Measurements from ENCODE around the gene NRDC. TPM values are rescaled to one million over a fixed set of nuclear protein-coding genes. Genes with fewer than 3 reads are reported as not detected.

The NRDC gene
- total and polyA plus RNA-seq, 2 donors from 2014 or later = 99.5 to 110 TPM

- H3K27ac ChIP-seq (ENCODE audit: low read depth in 2 of 2, low read length in 2 of 2) = no peak overlapping the region
- H3K4me1 ChIP-seq (ENCODE audit: control insufficient read depth in 2 of 3, insufficient read depth in 2 of 3, low read depth in 1 of 3, low read length in 3 of 3) = no peaks in the 10 kb centered on the region
- H3K4me3 ChIP-seq (ENCODE audit: low read length in 3 of 3) = no peak overlapping the region
- TF ChIP-seq CTCF (IDR thresholded peaks at IDR 0.05; ENCODE audit: borderline replicate concordance, extremely low read depth, insufficient read depth) = no peak
- FAIRE-seq (no peak), DNase-seq (no peak)
- no peaks in the 10 kb centered on the region for H3K27me3 ChIP-seq (ENCODE audit: control insufficient read depth, insufficient read depth, low read length)
- no peaks in the 10 kb centered on the region for H3K9me3 ChIP-seq (ENCODE audit: control insufficient read depth in 2 of 3, insufficient read depth in 1 of 3, low read length in 3 of 3)
- no peak overlapping the region for H3K9ac ChIP-seq (ENCODE audit: low read length in 3 of 3)
- intact Hi-C loops (cut with DNase I) = no loop called here
- H3K36me3 ChIP-seq (ENCODE audit: control insufficient read depth in 2 of 3, insufficient read depth in 3 of 3, low read length in 3 of 3) = no peaks in the 10 kb centered on the region
Observed at GRCh38 chr1:51867479-51868232, 10.9 kb downstream of the NRDC start.

- Histone ChIP-seq H3K4me3 (ENCODE audit: low read length in 3 of 3) (no peak overlapping the region), H3K9ac (ENCODE audit: low read length in 3 of 3) (no peak overlapping the region), H3K4me1 (ENCODE audit: control insufficient read depth in 2 of 3, insufficient read depth in 2 of 3, low read depth in 1 of 3, low read length in 3 of 3) (no peaks in the 10 kb centered on the region), H3K27me3 (ENCODE audit: control insufficient read depth, insufficient read depth, low read length) (no peaks in the 10 kb centered on the region), H3K9me3 (ENCODE audit: control insufficient read depth in 2 of 3, insufficient read depth in 1 of 3, low read length in 3 of 3) (no peaks in the 10 kb centered on the region), H3K27ac (ENCODE audit: low read depth in 2 of 2, low read length in 2 of 2) (no peak overlapping the region), H3K36me3 (ENCODE audit: control insufficient read depth in 2 of 3, insufficient read depth in 3 of 3, low read length in 3 of 3) (no peaks in the 10 kb centered on the region)
- intact Hi-C loops (cut with DNase I) = no loop called here
- DNase-seq (no peak), FAIRE-seq (no peak)
- no peak for TF ChIP-seq CTCF (IDR thresholded peaks at IDR 0.05; ENCODE audit: borderline replicate concordance, extremely low read depth, insufficient read depth)
Observed at GRCh38 chr1:51863384-51863783, 15.1 kb downstream of the NRDC start.

- intact Hi-C loops (cut with DNase I) = no loop called here
- Histone ChIP-seq H3K9ac (ENCODE audit: low read length in 3 of 3) (no peak overlapping the region), H3K36me3 (ENCODE audit: control insufficient read depth in 2 of 3, insufficient read depth in 3 of 3, low read length in 3 of 3) (no peaks in the 10 kb centered on the region), H3K4me1 (ENCODE audit: control insufficient read depth in 2 of 3, insufficient read depth in 2 of 3, low read depth in 1 of 3, low read length in 3 of 3) (no peaks in the 10 kb centered on the region), H3K9me3 (ENCODE audit: control insufficient read depth in 2 of 3, insufficient read depth in 1 of 3, low read length in 3 of 3) (no peaks in the 10 kb centered on the region), H3K27ac (ENCODE audit: low read depth in 2 of 2, low read length in 2 of 2) (no peak overlapping the region), H3K4me3 (ENCODE audit: low read length in 3 of 3) (no peak overlapping the region), H3K27me3 (ENCODE audit: control insufficient read depth, insufficient read depth, low read length) (no peaks in the 10 kb centered on the region)
- DNase-seq (no peak), FAIRE-seq (no peak)
- no peak for TF ChIP-seq CTCF (IDR thresholded peaks at IDR 0.05; ENCODE audit: borderline replicate concordance, extremely low read depth, insufficient read depth)
Observed at GRCh38 chr1:51861669-51862068, 16.9 kb downstream of the NRDC start.

GRCh38 chr1:51859735-51860134 lies 18.8 kb downstream of the NRDC start:
- Histone ChIP-seq H3K36me3 (ENCODE audit: control insufficient read depth in 2 of 3, insufficient read depth in 3 of 3, low read length in 3 of 3) (no peaks in the 10 kb centered on the region), H3K4me1 (ENCODE audit: control insufficient read depth in 2 of 3, insufficient read depth in 2 of 3, low read depth in 1 of 3, low read length in 3 of 3) (no peaks in the 10 kb centered on the region), H3K9ac (ENCODE audit: low read length in 3 of 3) (no peak overlapping the region), H3K27me3 (ENCODE audit: control insufficient read depth, insufficient read depth, low read length) (no peaks in the 10 kb centered on the region), H3K9me3 (ENCODE audit: control insufficient read depth in 2 of 3, insufficient read depth in 1 of 3, low read length in 3 of 3) (no peaks in the 10 kb centered on the region), H3K4me3 (ENCODE audit: low read length in 3 of 3) (no peak overlapping the region), H3K27ac (ENCODE audit: low read depth in 2 of 2, low read length in 2 of 2) (no peak overlapping the region)
- no peak for TF ChIP-seq CTCF (IDR thresholded peaks at IDR 0.05; ENCODE audit: borderline replicate concordance, extremely low read depth, insufficient read depth)
- DNase-seq = no peak
- intact Hi-C loops (cut with DNase I) = no loop called here
- no peak for FAIRE-seq

Data from kidney (tissue), 14 donors.